Lower lobe of right lung (tissue), 2 donors: ENCODE results near the gene PPP6R2. TPM values are rescaled to one million over a fixed set of nuclear protein-coding genes. Genes with fewer than 3 reads are reported as not detected.
"Not testable (repeated sequence)": the region's sequence is repeated elsewhere in the genome, so short reads cannot be mapped to it uniquely, and the experiment has no call there.

Experiments used
- ATAC-seq, 2 donors: fragments of 200-7000 bp; cut with Tn5 transposase; one replicate each; pipeline ENCODE4 v1.9.1; 2020 to 2022; ENCODE audit warnings: mild to moderate bottlenecking in 2 of 2, moderate library complexity in 2 of 2
- DNase-seq: peaks from one replicate; pipeline ENCODE4 v3.0.0-alpha.2; 2020
- H3K27ac ChIP-seq: fragments of 200-600 bp; one replicate; pipeline ENCODE4 v1.8.0; 2022
- H3K27me3 ChIP-seq: fragments of 200-600 bp; one replicate; pipeline ENCODE4 v1.8.0; 2022; ENCODE audit warnings: low read depth
- H3K36me3 ChIP-seq: fragments of 200-600 bp; one replicate; pipeline ENCODE4 v1.8.0; 2022; ENCODE audit warnings: mild to moderate bottlenecking
- H3K4me1 ChIP-seq: fragments of 200-600 bp; one replicate; pipeline ENCODE4 v1.8.0; 2022
- H3K4me3 ChIP-seq: fragments of 200-600 bp; one replicate; pipeline ENCODE4 v1.8.0; 2022; ENCODE audit warnings: mild to moderate bottlenecking
- H3K9me3 ChIP-seq: fragments of 200-600 bp; one replicate; pipeline ENCODE4 v1.8.0; 2022
- intact Hi-C: fragments of 100-400 bp; cut with DNase I; formaldehyde crosslinking; loops from one replicate; pipeline ENCODE4 v1.11.0; 2022
- total RNA-seq: library from RNA; stranded (reverse); fragmentation: NEBNext Ultra II Directional; extraction: Animal tissue kit (Norgen Biotek cat#: 25700); gene quantifications from one replicate; pipeline ENCODE4 v1.2.1, GENCODE V29; 2021
- TF ChIP-seq, protein P1 (sequence below): fragments of 200-600 bp; IDR thresholded peaks from one replicate; pipeline ENCODE4 v1.8.0; 2022; ENCODE audit warnings: antibody characterized with exemption, mild to moderate bottlenecking
- donor health status: DM: no; HTN: yes; CAD: no; lungs with severe emphysema.

Gene PPP6R2
- total RNA-seq, 1 donor from 2014 or later, result 52.5 TPM

DNA sequence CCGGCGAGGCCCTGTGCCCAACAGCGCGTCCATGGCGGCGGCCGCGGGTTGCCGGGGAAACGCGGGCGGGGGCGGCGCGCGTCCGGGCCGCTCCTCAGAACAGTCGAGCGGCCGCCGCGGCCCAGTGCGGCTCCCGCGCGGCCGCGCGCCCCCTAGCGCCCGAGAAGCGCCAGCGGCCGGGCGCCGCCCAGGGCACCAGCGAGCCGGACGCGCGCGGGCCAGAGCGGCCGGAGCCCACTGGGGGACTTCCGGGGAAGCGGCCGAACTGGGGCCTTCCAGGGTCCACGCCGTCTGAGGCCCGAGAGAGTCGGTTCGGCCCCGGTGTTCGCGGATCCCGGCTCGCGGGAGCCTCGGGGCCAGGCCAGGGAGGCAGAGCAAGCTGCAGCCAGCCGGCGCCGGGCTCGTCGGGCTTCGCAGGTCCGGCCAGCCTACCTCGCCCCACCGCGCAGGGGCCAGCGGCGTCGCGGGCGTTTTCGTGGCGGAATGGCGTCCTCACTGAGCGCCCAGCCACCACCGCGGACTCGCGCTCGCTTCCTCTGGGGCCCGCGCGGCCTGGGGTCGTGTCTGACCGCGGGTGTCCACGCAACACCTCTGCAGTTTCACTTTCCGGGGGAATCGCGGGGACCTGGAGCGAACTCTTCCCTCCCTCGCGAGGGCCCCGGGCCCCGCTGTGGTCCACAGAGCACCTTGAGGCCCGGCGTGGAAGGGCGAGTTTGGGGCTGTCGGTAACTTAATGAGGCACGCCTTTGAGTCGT, 16.0 kb upstream of the PPP6R2 start, which contains the start of gene DENND6B:
DENND6B (minus strand) TSS at position 57 of the 755 bp plus-strand sequence; CDS start at position 33, 24 bp downstream.
- Histone ChIP-seq H3K27me3 (no peaks in the 10 kb centered on the region), H3K4me1 (peaks cover 18% of the 10 kb centered on the region), H3K27ac (peak within 1 kb of the TSS; percentile 98), H3K36me3 (no peaks in the 10 kb centered on the region), H3K4me3 (peak within 1 kb of the TSS; percentile 81), H3K9me3 (no peaks in the 10 kb centered on the region)
- ATAC-seq (peak; percentile 95 to 98), DNase-seq (peak; percentile 89)
- intact Hi-C loops, result loop anchor here (10.0 kb wide), 1 partner anchor 52 kb away; the partner anchor contains the start of gene MAPK11
- TF ChIP-seq, protein P1, sequence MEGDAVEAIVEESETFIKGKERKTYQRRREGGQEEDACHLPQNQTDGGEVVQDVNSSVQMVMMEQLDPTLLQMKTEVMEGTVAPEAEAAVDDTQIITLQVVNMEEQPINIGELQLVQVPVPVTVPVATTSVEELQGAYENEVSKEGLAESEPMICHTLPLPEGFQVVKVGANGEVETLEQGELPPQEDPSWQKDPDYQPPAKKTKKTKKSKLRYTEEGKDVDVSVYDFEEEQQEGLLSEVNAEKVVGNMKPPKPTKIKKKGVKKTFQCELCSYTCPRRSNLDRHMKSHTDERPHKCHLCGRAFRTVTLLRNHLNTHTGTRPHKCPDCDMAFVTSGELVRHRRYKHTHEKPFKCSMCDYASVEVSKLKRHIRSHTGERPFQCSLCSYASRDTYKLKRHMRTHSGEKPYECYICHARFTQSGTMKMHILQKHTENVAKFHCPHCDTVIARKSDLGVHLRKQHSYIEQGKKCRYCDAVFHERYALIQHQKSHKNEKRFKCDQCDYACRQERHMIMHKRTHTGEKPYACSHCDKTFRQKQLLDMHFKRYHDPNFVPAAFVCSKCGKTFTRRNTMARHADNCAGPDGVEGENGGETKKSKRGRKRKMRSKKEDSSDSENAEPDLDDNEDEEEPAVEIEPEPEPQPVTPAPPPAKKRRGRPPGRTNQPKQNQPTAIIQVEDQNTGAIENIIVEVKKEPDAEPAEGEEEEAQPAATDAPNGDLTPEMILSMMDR, result peak; percentile 55

DNA sequence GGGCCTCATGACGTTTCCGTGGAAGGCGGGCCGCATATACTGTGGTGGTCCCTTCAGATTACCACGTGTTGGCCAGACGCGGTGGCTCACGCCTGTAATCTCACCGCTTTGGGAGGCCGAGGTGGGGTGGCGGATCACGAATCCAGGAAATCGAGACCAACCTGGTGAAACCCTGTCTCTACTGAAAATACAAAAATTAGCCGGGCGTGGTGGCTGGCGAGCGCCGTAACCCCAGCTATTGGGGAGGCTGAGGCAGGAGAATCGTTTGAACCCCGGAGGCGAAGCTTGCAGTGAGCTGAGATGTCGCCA, 15.5 kb upstream of the PPP6R2 start:
- Histone ChIP-seq H3K36me3 (no peaks in the 10 kb centered on the region), H3K27me3 (no peaks in the 10 kb centered on the region), H3K4me3 (peak overlapping the region; percentile 81), H3K4me1 (peaks cover 18% of the 10 kb centered on the region), H3K9me3 (no peaks in the 10 kb centered on the region), H3K27ac (peak overlapping the region; percentile 98)
- no peak for DNase-seq
- intact Hi-C loops, result loop anchor here (10.0 kb wide), 1 partner anchor 53 kb away; the partner anchor contains the start of gene MAPK11
- TF ChIP-seq, protein P1, result no peak
- no peak for ATAC-seq

DNA sequence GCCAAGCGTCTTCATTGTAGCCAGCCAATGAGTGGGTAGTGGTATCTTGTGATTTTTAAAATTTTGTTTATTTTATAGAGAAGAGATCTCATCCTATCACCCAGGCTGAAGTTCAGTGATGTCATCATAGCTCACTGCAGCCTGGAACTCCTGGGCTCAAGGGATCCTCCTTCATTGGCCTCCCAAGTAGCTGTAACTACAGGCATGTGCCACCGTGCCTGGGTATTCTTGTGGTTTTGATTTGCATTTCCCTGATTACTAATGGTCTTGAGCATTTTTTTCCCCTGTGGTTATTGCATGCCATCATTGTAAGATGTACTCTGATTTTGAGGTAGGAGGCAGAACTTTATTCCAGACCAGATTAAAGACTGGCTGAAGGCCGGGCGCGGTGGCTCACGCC, 13.9 kb upstream of the PPP6R2 start:
- intact Hi-C loops, result loop anchor here (10.0 kb wide), 1 partner anchor 54 kb away; the partner anchor contains the start of gene MAPK11
- TF ChIP-seq, protein P1, result no peak
- H3K36me3 ChIP-seq, result no peaks in the 10 kb centered on the region

DNA sequence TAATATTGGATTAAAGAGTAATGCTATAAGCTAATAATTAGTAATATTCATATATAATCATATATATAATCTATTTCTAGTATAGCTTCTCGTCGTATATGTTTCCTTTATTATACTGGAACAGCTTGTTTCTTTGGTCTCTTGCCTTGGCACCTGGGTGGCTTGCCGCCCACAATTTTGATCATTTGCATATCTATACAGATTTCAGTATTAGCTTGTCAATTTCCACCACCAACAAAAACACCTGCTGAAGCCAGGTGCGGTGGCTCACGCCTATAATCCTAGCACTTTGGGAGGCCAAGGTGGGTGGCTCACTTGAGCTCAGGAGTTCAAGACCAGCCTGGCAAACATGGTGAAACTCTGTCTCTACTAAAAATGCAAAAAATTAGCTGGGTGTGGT, 8.7 kb upstream of the PPP6R2 start:
- DNase-seq, H3K9me3 ChIP-seq, H3K27ac ChIP-seq, H3K4me1 ChIP-seq, H3K27me3 ChIP-seq, H3K36me3 ChIP-seq, intact Hi-C loops, ATAC-seq, H3K4me3 ChIP-seq: not testable (repeated sequence)

More for the DNA sequence above, 13.9 kb upstream of the PPP6R2 start:
- ATAC-seq (no peak), DNase-seq (no peak)
- H3K27me3 ChIP-seq, result no peaks in the 10 kb centered on the region
- H3K9me3 ChIP-seq, result no peaks in the 10 kb centered on the region
- H3K4me1 ChIP-seq, result peaks cover 18% of the 10 kb centered on the region
- no peak overlapping the region for H3K27ac ChIP-seq
- no peak overlapping the region for H3K4me3 ChIP-seq

DNA sequence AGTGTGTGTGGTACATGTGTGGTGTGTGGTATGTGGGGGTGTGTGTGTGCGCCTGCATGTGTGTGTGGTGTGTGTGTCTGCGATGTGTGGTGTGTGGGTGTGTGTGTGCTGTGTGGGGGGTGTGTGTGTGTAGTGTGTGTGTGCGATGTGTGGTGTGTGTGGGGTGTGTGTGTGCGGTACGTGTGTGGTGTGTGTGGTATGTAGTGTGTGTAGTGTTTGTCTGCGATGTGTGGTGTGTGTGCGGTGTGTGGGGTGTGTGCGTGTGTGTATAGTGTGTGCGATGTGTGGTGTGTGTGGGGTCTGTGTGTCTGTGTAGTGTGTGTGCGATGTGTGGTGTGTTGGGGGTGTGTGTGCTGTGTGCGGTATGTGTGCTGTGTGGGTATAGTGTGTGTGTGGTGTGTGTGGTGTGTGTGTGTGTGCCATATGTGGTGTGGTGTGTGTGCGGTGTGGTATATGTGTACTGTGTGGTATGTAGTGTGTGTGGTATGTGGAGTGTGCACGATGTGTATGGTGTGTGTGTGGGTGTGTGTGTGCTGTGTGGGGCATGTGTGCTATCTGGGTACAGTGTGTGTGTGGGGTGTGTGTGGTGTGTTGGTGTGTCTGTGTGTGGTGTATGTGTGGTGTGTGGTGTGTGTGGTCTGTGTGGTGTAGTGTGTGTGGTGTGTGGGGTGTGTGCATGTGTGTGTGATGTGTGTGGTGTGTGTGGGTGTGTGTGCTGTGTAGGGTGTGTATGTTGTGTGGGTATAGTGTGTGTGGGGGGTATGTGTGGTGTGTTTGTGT, 5.7 kb upstream of the PPP6R2 start:
- no peak for ATAC-seq
- no peaks in the 10 kb centered on the region for H3K36me3 ChIP-seq
- no peak for DNase-seq
- TF ChIP-seq, protein P1, result no peak
- no peak overlapping the region for H3K27ac ChIP-seq
- H3K9me3 ChIP-seq, result no peaks in the 10 kb centered on the region
- H3K27me3 ChIP-seq, result no peaks in the 10 kb centered on the region
- H3K4me3 ChIP-seq, result no peak overlapping the region
- intact Hi-C loops, result no loop called here
- peaks cover 7% of the 10 kb centered on the region for H3K4me1 ChIP-seq
